H9 (cell line): Measurements from ENCODE around the gene NTSR2. TPM values are rescaled to one million over a fixed set of nuclear protein-coding genes. Genes with fewer than 3 reads are reported as not detected.

Experiments
- DNase-seq: peaks from one replicate; pipeline ENCODE4 v3.0.0-alpha.2; 2017
- H2AFZ ChIP-seq: one replicate; pipeline ENCODE4 v1.6.1; 2013; ENCODE audit warnings: mild to moderate bottlenecking, low read length, control low read depth, moderate library complexity
- H2AK5ac ChIP-seq: 2 replicates; pipeline ENCODE4 v1.6.1; 2013; ENCODE audit warnings: low read length, control low read depth, mixed read lengths; ENCODE audit not compliant: insufficient read length
- H2BK120ac ChIP-seq: one replicate; pipeline ENCODE4 v1.6.1; 2013; ENCODE audit warnings: low read depth, mild to moderate bottlenecking, low read length, control low read depth, inconsistent platforms; ENCODE audit not compliant: poor library complexity, severe bottlenecking
- H2BK12ac ChIP-seq: 2 replicates; pipeline ENCODE4 v1.6.1; 2013; ENCODE audit warnings: low read length, control low read depth, mixed read lengths, low read depth; ENCODE audit not compliant: insufficient read length
- H2BK15ac ChIP-seq: 2 replicates; pipeline ENCODE4 v1.6.1; 2013; ENCODE audit warnings: low read depth, low read length, control low read depth
- H2BK20ac ChIP-seq: one replicate; pipeline ENCODE4 v1.6.1; 2013; ENCODE audit warnings: low read depth, mild to moderate bottlenecking, low read length, control low read depth, inconsistent platforms; ENCODE audit not compliant: poor library complexity, severe bottlenecking
- H2BK5ac ChIP-seq: 2 replicates; pipeline ENCODE4 v1.6.1; 2013; ENCODE audit warnings: low read length, control low read depth, mixed read lengths; ENCODE audit not compliant: insufficient read length
- H3K14ac ChIP-seq: 2 replicates; pipeline ENCODE4 v1.6.1; 2013; ENCODE audit warnings: low read length, control low read depth; ENCODE audit not compliant: insufficient read depth
- H3K18ac ChIP-seq: 2 replicates; pipeline ENCODE4 v1.6.1; 2013; ENCODE audit warnings: low read depth, mild to moderate bottlenecking, mixed read lengths, low read length, control low read depth; ENCODE audit not compliant: insufficient read length
- H3K23ac ChIP-seq: 2 replicates; pipeline ENCODE4 v1.6.1; 2013; ENCODE audit warnings: low read length, control low read depth, mixed read lengths, low read depth; ENCODE audit not compliant: insufficient read length
- H3K23me2 ChIP-seq: 2 replicates; pipeline ENCODE4 v1.6.1; 2013; ENCODE audit warnings: low read depth, mild to moderate bottlenecking, mixed read lengths, low read length, control low read depth; ENCODE audit not compliant: insufficient read length, poor library complexity, severe bottlenecking
- H3K27ac ChIP-seq: 2 replicates; pipeline ENCODE4 v1.5.1; 2013; ENCODE audit warnings: low read length, control low read depth, mixed read lengths, low read depth; ENCODE audit not compliant: insufficient read length
- H3K27me3 ChIP-seq: 2 replicates; pipeline ENCODE4 v1.6.1; 2013; ENCODE audit warnings: low read length, control low read depth, inconsistent platforms; ENCODE audit not compliant: insufficient read depth
- H3K4ac ChIP-seq: 2 replicates; pipeline ENCODE4 v1.6.1; 2013; ENCODE audit warnings: low read depth, mild to moderate bottlenecking, control low read depth, inconsistent platforms, low read length, moderate library complexity
- H3K4me1 ChIP-seq: 2 replicates; pipeline ENCODE4 v1.6.1; 2013; ENCODE audit warnings: low read length, control low read depth, inconsistent platforms; ENCODE audit not compliant: insufficient read depth
- H3K4me2 ChIP-seq: 2 replicates; pipeline ENCODE4 v1.6.1; 2013; ENCODE audit warnings: low read length, control low read depth, mixed read lengths; ENCODE audit not compliant: insufficient read length, insufficient read depth
- H3K56ac ChIP-seq: 2 replicates; pipeline ENCODE4 v1.6.1; 2013; ENCODE audit warnings: low read depth, mild to moderate bottlenecking, mixed read lengths, low read length, control low read depth; ENCODE audit not compliant: insufficient read length
- H3K79me1 ChIP-seq: 2 replicates; pipeline ENCODE4 v1.6.1; 2013; ENCODE audit warnings: low read depth, mild to moderate bottlenecking, moderate library complexity, low read length, control low read depth, inconsistent platforms; ENCODE audit not compliant: insufficient read depth, poor library complexity, severe bottlenecking
- H3K79me2 ChIP-seq: 2 replicates; pipeline ENCODE4 v1.6.1; 2013; ENCODE audit warnings: low read length, control low read depth, inconsistent platforms; ENCODE audit not compliant: insufficient read depth
- H3K9ac ChIP-seq: 2 replicates; pipeline ENCODE4 v1.6.1; 2013; ENCODE audit warnings: low read length, control low read depth, mixed read lengths; ENCODE audit not compliant: insufficient read length; ENCODE audit errors: extremely low read depth
- H3K9me3 ChIP-seq: one replicate; pipeline ENCODE4 v1.6.1; 2013; ENCODE audit warnings: low read depth, low read length, inconsistent platforms; ENCODE audit not compliant: control insufficient read depth
- H3T11ph ChIP-seq: one replicate; pipeline ENCODE4 v1.6.1; 2013; ENCODE audit warnings: mild to moderate bottlenecking, low read length, control low read depth, inconsistent platforms
- H4K20me1 ChIP-seq: one replicate; pipeline ENCODE4 v1.6.1; 2013; ENCODE audit not compliant: control insufficient read depth, insufficient read length, insufficient read depth
- H4K5ac ChIP-seq: 2 replicates; pipeline ENCODE4 v1.6.1; 2013; ENCODE audit warnings: low read depth, mild to moderate bottlenecking, mixed read lengths, low read length, control low read depth; ENCODE audit not compliant: insufficient read length
- H4K8ac ChIP-seq: replicated peaks from 2 replicates; pipeline ENCODE4 v1.6.1; 2013; ENCODE audit warnings: low read length, control low read depth, mixed read lengths, low read depth; ENCODE audit not compliant: insufficient read length
- H4K91ac ChIP-seq: 2 replicates; pipeline ENCODE4 v1.6.1; 2013; ENCODE audit warnings: low read depth, mild to moderate bottlenecking, moderate library complexity, mixed read lengths, low read length, control low read depth; ENCODE audit not compliant: insufficient read length
- H3K27ac Mint-ChIP-seq, 3 experiments: 2 replicates in 2 of 3; 3 replicates in 1 of 3; pipeline ENCODE4 v1.8.0; 2020 to 2021; ENCODE audit warnings: mixed read lengths in 3 of 3, mild to moderate bottlenecking in 1 of 3, moderate library complexity in 1 of 3
- H3K27me3 Mint-ChIP-seq: 2 replicates; pipeline ENCODE4 v1.8.0; 2021; ENCODE audit warnings: low read depth, mild to moderate bottlenecking, moderate library complexity, mixed read lengths
- H3K36me3 Mint-ChIP-seq, 3 experiments: 2 replicates in 2 of 3; 3 replicates in 1 of 3; pipeline ENCODE4 v1.8.0; 2020 to 2021; ENCODE audit warnings: low read depth in 3 of 3, mixed read lengths in 3 of 3; ENCODE audit not compliant: insufficient read depth in 1 of 3
- H3K4me1 Mint-ChIP-seq, 2 experiments: 2 replicates each; pipeline ENCODE4 v1.8.0; 2020; ENCODE audit warnings: mixed read lengths in 2 of 2
- H3K4me3 Mint-ChIP-seq, 2 experiments: 2 replicates in 1 of 2; 3 replicates in 1 of 2; pipeline ENCODE4 v1.8.0; 2020 to 2021; ENCODE audit warnings: mild to moderate bottlenecking in 2 of 2, mixed read lengths in 2 of 2, moderate library complexity in 1 of 2
- H3K9me3 Mint-ChIP-seq, 2 experiments: 2 replicates in 1 of 2; 3 replicates in 1 of 2; pipeline ENCODE4 v1.8.0; 2020; ENCODE audit warnings: mild to moderate bottlenecking in 2 of 2, mixed read lengths in 2 of 2, moderate library complexity in 1 of 2
- WGBS: extraction: QIAGEN DNeasy Blood & Tissue Kit; methylation state at CpG from one replicate; pipeline ENCODE4 v1.1.7; 2013; ENCODE audit warnings: missing lambda C conversion rate, low lambda C conversion rate, mixed read lengths; ENCODE audit not compliant: insufficient read length; ENCODE audit errors: extremely low coverage; 5-methylcytosine and 5-hydroxymethylcytosine counted together
- total RNA-seq: library from RNA; stranded (reverse); gene quantifications from 2 replicates; pipeline ENCODE4 v1.2.1, GENCODE V29; 2021
- TF ChIP-seq, protein P1 (sequence below): fragments of 200-600 bp; sonication (generic); conservative IDR thresholded peaks from 3 replicates; pipeline ENCODE4 v1.8.0; 2021; ENCODE audit warnings: antibody characterized with exemption, mild to moderate bottlenecking

Gene NTSR2
- total RNA-seq, 1 experiment from 2014 or later = not detected

DNA sequence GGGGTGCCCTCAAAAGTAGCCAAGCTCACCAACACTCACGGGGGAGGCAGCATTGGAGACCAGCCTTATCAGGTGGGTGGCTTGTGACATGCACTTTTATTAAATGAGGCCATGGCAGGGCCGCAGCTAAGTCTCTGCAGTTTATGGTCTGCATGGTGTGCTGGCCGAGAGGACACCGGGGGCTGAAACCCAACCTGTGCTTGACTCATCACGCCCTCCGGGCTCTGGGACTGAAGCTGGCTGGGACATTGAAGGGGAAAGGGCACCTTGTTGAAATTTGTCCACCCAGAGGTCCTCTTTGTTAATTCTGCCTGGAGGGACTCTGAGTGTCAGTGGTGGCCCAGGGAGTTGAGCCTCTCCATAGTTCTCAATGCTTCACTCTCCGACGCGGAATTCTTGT is 17.7 kb upstream of the NTSR2 start:
- no peaks in the 10 kb centered on the region for H3K9me3 ChIP-seq
- no peaks in the 10 kb centered on the region for H3K23me2 ChIP-seq
- H2BK15ac ChIP-seq = no peak overlapping the region
- H3K79me1 ChIP-seq = no peaks in the 10 kb centered on the region
- H3K4me1 Mint-ChIP-seq = peaks cover 18% of the 10 kb centered on the region in 2 experiments
- no peak overlapping the region for H2BK20ac ChIP-seq
- no peak overlapping the region for H3K4ac ChIP-seq
- no peak overlapping the region for H2AK5ac ChIP-seq
- WGBS = no CpG with 5 or more reads among the region's 9 CpGs
- H2BK5ac ChIP-seq = no peak overlapping the region
- TF ChIP-seq, protein P1, sequence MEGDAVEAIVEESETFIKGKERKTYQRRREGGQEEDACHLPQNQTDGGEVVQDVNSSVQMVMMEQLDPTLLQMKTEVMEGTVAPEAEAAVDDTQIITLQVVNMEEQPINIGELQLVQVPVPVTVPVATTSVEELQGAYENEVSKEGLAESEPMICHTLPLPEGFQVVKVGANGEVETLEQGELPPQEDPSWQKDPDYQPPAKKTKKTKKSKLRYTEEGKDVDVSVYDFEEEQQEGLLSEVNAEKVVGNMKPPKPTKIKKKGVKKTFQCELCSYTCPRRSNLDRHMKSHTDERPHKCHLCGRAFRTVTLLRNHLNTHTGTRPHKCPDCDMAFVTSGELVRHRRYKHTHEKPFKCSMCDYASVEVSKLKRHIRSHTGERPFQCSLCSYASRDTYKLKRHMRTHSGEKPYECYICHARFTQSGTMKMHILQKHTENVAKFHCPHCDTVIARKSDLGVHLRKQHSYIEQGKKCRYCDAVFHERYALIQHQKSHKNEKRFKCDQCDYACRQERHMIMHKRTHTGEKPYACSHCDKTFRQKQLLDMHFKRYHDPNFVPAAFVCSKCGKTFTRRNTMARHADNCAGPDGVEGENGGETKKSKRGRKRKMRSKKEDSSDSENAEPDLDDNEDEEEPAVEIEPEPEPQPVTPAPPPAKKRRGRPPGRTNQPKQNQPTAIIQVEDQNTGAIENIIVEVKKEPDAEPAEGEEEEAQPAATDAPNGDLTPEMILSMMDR = no peak
- no peaks in the 10 kb centered on the region for H3K9me3 Mint-ChIP-seq
- H3K27me3 Mint-ChIP-seq = peaks cover 18% of the 10 kb centered on the region
- H4K20me1 ChIP-seq = no peaks in the 10 kb centered on the region
- H3K27me3 ChIP-seq = no peaks in the 10 kb centered on the region
- H4K5ac ChIP-seq = no peak overlapping the region
- no peak overlapping the region for H3K56ac ChIP-seq
- no peak overlapping the region for H4K91ac ChIP-seq
- H3K14ac ChIP-seq = no peak overlapping the region
- no peak overlapping the region for H2BK12ac ChIP-seq
- no peaks in the 10 kb centered on the region for H3K79me2 ChIP-seq
- no peak overlapping the region for H3K18ac ChIP-seq
- peak overlapping the region; percentile 51 to 70; a peak in 3 of 5 replicates for H3K4me3 Mint-ChIP-seq
- H2AFZ ChIP-seq = no peak overlapping the region
- no peak overlapping the region for H3K27ac ChIP-seq
- no peak overlapping the region for H2BK120ac ChIP-seq
- no peak overlapping the region for H3K23ac ChIP-seq
- no peak overlapping the region for H3K27ac Mint-ChIP-seq
- no peak overlapping the region for H3K9ac ChIP-seq
- H3K4me2 ChIP-seq = peak overlapping the region; percentile 16
- H3K4me1 ChIP-seq = peaks cover 2% of the 10 kb centered on the region; the same call in 1 of the 2 replicates
- H3K36me3 Mint-ChIP-seq = no peaks in the 10 kb centered on the region; a peak in 1 of 7 replicates
- DNase-seq = no peak
- H3T11ph ChIP-seq = no peak overlapping the region
- no peak overlapping the region for H4K8ac ChIP-seq
